ENCODE measurements around the gene ANKRD28. TPM values are rescaled to one million over a fixed set of nuclear protein-coding genes. Genes with fewer than 3 reads are reported as not detected.

ANKRD28 gene
- total and polyA plus RNA-seq, 2 of the 13 experiments (the other 11 are each of a cell fraction or from before 2014, with no cell fraction given), result 21.0 to 28.9 TPM

GRCh38 chr3:15768421-15769255, 29.1 kb downstream of the ANKRD28 start (continued):
- no peak for TF ChIP-seq RERE (CRISPR knock-in tag; IDR thresholded peaks at IDR 0.05; ENCODE audit: low read depth)
- TF ChIP-seq ZNF775 (CRISPR knock-in tag; IDR thresholded peaks at IDR 0.05; ENCODE audit: borderline replicate concordance), result no peak
- no peak for TF ChIP-seq PAXIP1 (CRISPR knock-in tag; conservative IDR thresholded peaks at IDR 0.05)
- no peak for TF ChIP-seq GLI4 (CRISPR knock-in tag; IDR thresholded peaks at IDR 0.05; ENCODE audit: borderline replicate concordance)
- TF ChIP-seq NFIB (CRISPR knock-in tag; IDR thresholded peaks at IDR 0.05; ENCODE audit: borderline replicate concordance), result no peak
- TF ChIP-seq ZBTB20 (CRISPR knock-in tag; IDR thresholded peaks at IDR 0.05; ENCODE audit: borderline replicate concordance, low read depth), result no peak
- TF ChIP-seq ZBTB21 (CRISPR knock-in tag; IDR thresholded peaks at IDR 0.05), result no peak
- TF ChIP-seq ZNF18 (CRISPR knock-in tag; IDR thresholded peaks at IDR 0.05; ENCODE audit: insufficient replicate concordance), result no peak
- no peak for TF ChIP-seq ZNF720 (CRISPR knock-in tag; IDR thresholded peaks at IDR 0.05)
- no peak for TF ChIP-seq ATRX (CRISPR knock-in tag; IDR thresholded peaks at IDR 0.05; ENCODE audit: borderline replicate concordance)
- TF ChIP-seq ZBTB25 (CRISPR knock-in tag; IDR thresholded peaks at IDR 0.05), result no peak
- TF ChIP-seq TERF1 (CRISPR knock-in tag; IDR thresholded peaks at IDR 0.05), result no peak
- TF ChIP-seq CHD4 (IDR thresholded peaks at IDR 0.05; ENCODE audit: borderline replicate concordance, low read length), result no peak
- no peak for TF ChIP-seq KDM5A (IDR thresholded peaks at IDR 0.05; ENCODE audit: borderline replicate concordance, low read length)

Measured in HepG2 (cell line).